Aorta (tissue), 5 donors: ENCODE measurements around the gene CCDC144A. TPM values are rescaled to one million over a fixed set of nuclear protein-coding genes. Genes with fewer than 3 reads are reported as not detected.
"Not testable (repeated sequence)": the region's sequence is repeated elsewhere in the genome, so short reads cannot be mapped to it uniquely, and the experiment has no call there.

Experiments
- ATAC-seq: fragments of 200-7000 bp; cut with Tn5 transposase; one replicate; pipeline ENCODE4 v1.9.1; 2022; ENCODE audit warnings: moderate library complexity; ENCODE audit not compliant: low FRiP score
- DNase-seq, 2 donors: peaks; one replicate each; pipeline ENCODE4 v3.0.0-alpha.2; 2020
- H3K27ac ChIP-seq, 2 donors: one replicate each; pipeline ENCODE4 v1.5.1; 2013; ENCODE audit warnings: low read length in 2 of 2, mild to moderate bottlenecking in 2 of 2, moderate library complexity in 2 of 2, control low read depth in 1 of 2, inconsistent platforms in 1 of 2, low read depth in 1 of 2
- H3K27me3 ChIP-seq, 2 donors: one replicate each; pipeline ENCODE4 v1.6.1; 2013; ENCODE audit warnings: control low read depth in 1 of 2, low read length in 1 of 2, mild to moderate bottlenecking in 1 of 2, moderate library complexity in 1 of 2; ENCODE audit not compliant: insufficient read depth in 2 of 2, control insufficient read depth in 1 of 2
- H3K36me3 ChIP-seq, 2 donors: one replicate each; pipeline ENCODE4 v1.6.1; 2013; ENCODE audit warnings: control low read depth in 1 of 2, low read length in 1 of 2, mild to moderate bottlenecking in 1 of 2; ENCODE audit not compliant: insufficient read depth in 2 of 2, control insufficient read depth in 1 of 2
- H3K4me1 ChIP-seq, 2 donors: one replicate each; pipeline ENCODE4 v1.6.1; 2013; ENCODE audit warnings: low read length in 2 of 2, control low read depth in 1 of 2, mild to moderate bottlenecking in 1 of 2, moderate library complexity in 1 of 2; ENCODE audit not compliant: insufficient read depth in 2 of 2, control insufficient read depth in 1 of 2
- H3K4me3 ChIP-seq, 2 donors: one replicate each; pipeline ENCODE4 v1.5.1; 2013; ENCODE audit warnings: low read length in 2 of 2, control low read depth in 1 of 2, mild to moderate bottlenecking in 1 of 2
- H3K9me3 ChIP-seq: one replicate; pipeline ENCODE4 v1.6.1; 2013; ENCODE audit warnings: mild to moderate bottlenecking, low read length; ENCODE audit not compliant: control insufficient read depth
- WGBS, 2 donors: extraction: QIAGEN DNeasy Blood & Tissue Kit; methylation state at CpG; one replicate each; pipeline ENCODE4 v1.1.7; 2013; 5-methylcytosine and 5-hydroxymethylcytosine counted together
- intact Hi-C, 2 donors: fragments of 100-400 bp; cut with DNase I; formaldehyde crosslinking; loops; one replicate each; pipeline versions ENCODE4 v1.14.2 to v1.15.0; 2022
- polyA plus RNA-seq, 2 donors: library from polyadenylated mRNA; stranded (reverse); fragments of 200-250 nt; gene quantifications; one replicate each; pipeline ENCODE4 v1.2.3, GENCODE V29; 2013
- total RNA-seq, 2 donors: library from RNA; stranded (reverse); fragmentation: NEBNext Ultra II Directional; extraction: Animal tissue kit (Norgen Biotek cat#: 25700); gene quantifications; one replicate each; pipeline ENCODE4 v1.2.1, GENCODE V29; 2021
- donor health status: healthy with polysubstance abuse.
- donor health status: Bipolar disorder and iron deficiency.
- donor health status: DM: no; HTN: no; CAD: no.
- donor health status: DM: no; HTN: no; CAD: no.
- donor health status: DM: yes; HTN: yes; CAD: no.

The CCDC144A gene
- total and polyA plus RNA-seq, 4 donors: 2.5 to 18.6 (median 3.2) TPM; not detected in 1

DNA sequence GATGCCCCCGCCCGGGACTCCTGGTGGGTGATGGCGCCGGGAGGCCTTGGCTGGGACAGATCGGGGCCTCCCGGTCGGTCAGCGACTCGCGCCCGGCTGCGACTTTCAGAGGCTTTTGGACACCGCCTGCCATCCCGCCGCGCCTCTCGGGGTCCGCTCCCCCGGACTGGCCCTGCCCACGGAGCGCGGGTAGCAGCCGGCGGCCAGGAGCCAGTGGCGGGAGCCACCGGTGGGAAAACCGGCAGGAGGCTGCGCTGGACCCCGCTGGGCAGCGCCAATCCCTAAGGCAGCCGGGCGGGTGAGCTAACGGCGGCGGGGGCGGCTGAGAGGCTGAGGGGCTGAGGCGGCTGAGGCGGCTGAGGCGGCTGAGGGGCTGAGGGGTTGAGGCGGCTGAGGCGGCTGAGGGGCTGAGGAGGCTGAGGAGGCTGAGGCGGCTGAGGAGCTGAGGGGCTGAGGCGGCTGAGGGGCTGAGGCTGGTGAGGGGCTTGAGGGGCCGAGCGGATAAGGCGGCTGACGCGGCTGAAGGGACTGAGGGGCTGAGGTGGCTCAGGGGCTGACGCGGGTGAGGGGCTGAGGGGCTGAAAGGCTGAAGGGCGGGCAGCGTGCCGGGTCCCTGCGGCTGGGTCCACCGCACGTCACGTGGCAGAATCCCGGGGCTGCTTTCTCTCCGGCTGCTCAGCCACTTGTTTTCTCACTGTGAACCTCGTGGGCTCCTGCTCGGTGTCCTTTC, 23.0 kb upstream of the CCDC144A start:
- peak; percentile 66 for ATAC-seq
- intact Hi-C loops, H3K27ac ChIP-seq, H3K4me1 ChIP-seq, H3K27me3 ChIP-seq, H3K36me3 ChIP-seq, H3K9me3 ChIP-seq: not testable (repeated sequence)
- peak overlapping the region in 1 of 2 donors; percentile 4 for H3K4me3 ChIP-seq
- 0 to 2% methylated on average over 49 to 61 of the region's 61 CpGs for WGBS, 2 donors
- peak in 1 of 2 donors; percentile 78 for DNase-seq

DNA sequence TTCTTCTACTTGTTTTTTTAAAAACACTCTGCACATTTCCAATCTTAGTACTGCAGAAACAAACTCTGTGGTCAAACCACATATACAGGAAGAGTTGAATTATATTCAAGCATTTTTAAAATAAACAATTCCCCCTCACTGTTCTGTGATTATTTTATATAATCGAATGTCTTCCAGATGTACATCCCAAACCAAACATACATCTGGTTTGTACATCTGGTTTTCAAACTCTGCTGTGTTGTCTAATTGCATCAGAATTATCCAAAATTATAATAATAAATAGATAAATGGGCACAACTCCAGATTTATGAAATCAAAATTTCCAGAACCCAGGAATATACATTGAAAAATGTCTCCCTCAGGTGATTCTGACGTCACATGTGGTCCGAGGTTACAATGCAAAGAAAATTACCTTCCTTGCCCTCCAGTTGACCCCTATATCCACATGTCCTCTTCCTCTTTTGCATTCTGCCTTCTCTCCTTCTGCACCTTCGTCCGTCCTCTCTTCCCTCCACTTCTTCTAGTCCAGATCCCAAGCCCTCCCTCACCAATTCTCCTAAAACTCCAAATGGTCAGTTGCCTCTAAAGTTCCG, 13.3 kb upstream of the CCDC144A start:
- DNase-seq (no peak), ATAC-seq (no peak)
- H3K9me3 ChIP-seq: no peaks in the 10 kb centered on the region
- H3K4me3 ChIP-seq: no peak overlapping the region
- WGBS, 2 donors: 84 to 85% methylated on average over 6 of the region's 6 CpGs
- no peaks in the 10 kb centered on the region for H3K36me3 ChIP-seq
- intact Hi-C loops: no loop called here
- H3K4me1 ChIP-seq: no peaks in the 10 kb centered on the region
- H3K27ac ChIP-seq: no peak overlapping the region
- H3K27me3 ChIP-seq: no peaks in the 10 kb centered on the region

DNA sequence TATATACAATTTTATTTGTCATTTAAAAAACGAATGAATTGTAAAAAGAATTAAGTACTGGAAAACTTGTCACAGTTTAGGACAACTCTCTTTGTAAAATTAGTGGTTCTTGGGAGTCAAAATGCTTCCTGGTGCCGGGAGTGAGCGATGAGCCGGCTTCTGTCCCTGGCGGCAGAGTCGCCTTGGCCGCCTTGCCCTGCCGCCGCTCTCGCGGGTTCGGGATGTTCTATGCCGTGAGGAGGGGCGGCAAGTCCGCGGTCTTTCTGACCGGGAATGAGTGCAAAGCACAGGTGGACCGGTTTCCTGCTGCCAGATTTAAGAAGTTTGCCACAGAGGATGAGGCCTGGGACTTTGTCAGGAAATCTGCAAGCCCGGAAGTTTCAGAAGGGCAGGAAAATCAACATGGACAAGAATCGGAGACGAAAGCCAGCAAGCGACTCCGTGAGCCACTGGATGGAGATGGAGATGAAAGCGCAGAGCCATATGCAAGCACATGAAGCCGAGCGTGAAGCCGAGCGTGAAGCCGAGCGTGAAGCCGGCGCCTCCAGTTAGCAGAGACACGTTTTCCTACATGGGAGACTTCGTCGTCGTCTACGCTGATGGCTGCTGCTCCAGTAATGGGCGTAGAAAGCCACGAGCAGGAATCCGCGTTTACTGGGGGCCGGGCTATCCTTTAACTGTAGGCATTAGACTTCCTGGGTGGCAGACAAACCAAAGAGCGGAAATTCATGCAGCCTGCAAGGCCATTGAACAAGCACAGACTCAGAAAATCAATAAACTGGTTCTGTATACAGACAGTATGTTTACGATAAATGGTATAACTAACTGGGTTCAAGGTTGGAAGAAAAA, 6.5 kb upstream of the CCDC144A start:
- H3K9me3 ChIP-seq, H3K27ac ChIP-seq, intact Hi-C loops, DNase-seq, H3K4me1 ChIP-seq, H3K27me3 ChIP-seq, H3K36me3 ChIP-seq, H3K4me3 ChIP-seq: not testable (repeated sequence)
- 29 to 34% methylated on average over 44 of the region's 44 CpGs for WGBS, 2 donors
- ATAC-seq: peak; percentile 29

DNA sequence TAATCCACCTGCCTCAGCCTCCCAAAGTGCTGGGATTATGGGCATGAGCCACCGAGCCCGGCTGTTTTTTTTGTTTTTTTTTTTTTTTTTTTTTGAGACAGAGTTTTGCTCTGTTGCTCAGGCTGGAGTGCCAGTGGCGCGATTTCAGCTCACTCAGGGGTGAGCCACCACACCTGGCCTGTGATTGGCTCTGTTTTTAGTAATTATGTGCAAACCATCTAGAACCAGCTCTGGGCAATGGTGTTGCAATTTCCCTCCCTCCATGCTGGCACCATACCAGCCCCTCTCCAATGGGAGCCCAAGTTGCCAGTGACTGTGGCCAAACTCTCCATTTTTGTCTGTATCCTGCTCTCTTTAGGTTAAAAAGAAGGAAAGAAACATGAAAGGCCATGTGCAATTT, 4.0 kb upstream of the CCDC144A start:
- intact Hi-C loops, H3K27me3 ChIP-seq, DNase-seq, H3K36me3 ChIP-seq, ATAC-seq, H3K4me3 ChIP-seq, H3K27ac ChIP-seq, H3K4me1 ChIP-seq, H3K9me3 ChIP-seq: not testable (repeated sequence)
- 92 to 96% methylated on average over 4 of the region's 4 CpGs for WGBS, 2 donors

DNA sequence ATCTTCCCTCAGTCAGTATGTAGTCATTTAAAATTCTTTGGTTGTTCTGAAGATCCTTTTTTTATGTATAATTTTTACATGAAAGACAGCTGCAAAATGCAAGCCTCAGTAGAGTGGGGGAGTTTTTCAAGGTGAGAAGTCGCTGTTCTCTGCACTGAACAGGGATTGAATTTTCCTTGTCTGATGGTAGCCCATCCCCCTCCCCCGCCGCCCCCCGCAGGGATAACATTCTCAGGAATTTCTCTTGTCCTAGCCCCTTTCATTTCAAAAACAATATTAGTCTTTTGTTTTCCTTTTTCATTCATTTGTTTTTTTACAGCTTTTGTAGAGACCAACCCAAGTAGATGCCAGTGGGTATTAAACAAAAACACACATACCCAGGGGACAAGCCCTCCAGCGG, 2.9 kb upstream of the CCDC144A start:
- H3K4me1 ChIP-seq, H3K27me3 ChIP-seq, H3K27ac ChIP-seq, intact Hi-C loops, DNase-seq, H3K4me3 ChIP-seq, H3K36me3 ChIP-seq, H3K9me3 ChIP-seq, ATAC-seq: not testable (repeated sequence)
- WGBS, 2 donors: 44 to 56% methylated on average over 5 of the region's 5 CpGs

DNA sequence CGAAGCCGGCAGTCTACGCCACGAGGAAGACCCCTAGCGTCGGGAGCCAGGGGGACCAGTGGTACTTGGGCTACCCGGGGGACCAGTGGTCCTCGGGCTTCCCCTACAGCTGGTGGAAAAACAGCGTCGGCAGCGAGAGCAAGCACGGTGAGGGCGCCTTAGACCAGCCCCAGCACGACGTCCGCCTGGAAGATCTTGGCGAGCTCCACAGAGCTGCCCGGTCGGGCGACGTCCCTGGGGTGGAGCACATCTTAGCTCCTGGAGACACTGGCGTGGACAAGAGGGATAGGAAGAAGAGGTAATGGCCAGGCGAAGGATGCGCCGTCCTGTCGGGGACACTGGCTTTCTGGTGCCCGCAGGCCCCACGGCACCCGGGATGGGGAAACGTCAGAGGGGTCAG, 406 bp downstream of the CCDC144A start:
- H3K9me3 ChIP-seq, H3K27me3 ChIP-seq, H3K27ac ChIP-seq, H3K36me3 ChIP-seq, DNase-seq, H3K4me3 ChIP-seq, intact Hi-C loops, H3K4me1 ChIP-seq: not testable (repeated sequence)
- peak; percentile 67 for ATAC-seq
- 65 to 92% methylated on average over 17 to 30 of the region's 30 CpGs for WGBS, 2 donors

DNA sequence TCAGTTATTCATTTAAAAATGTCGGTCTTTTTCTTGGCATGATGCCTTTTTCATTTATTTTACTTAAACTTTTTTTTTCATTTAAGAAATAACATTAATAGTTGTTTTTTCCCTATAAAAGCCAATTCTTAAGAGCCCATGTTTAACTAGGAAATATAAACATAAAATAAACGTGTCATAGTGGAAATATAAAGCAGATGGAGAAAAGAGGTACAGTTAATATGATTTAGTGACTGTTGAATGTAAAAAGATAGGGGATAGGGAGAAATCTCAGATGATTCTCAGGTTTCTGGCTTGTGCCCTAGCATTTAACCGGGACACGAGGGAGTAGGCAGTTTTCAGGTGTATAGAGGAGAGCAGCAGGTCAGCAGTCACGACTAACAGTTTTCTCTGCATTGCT, 7.6 kb downstream of the CCDC144A start:
- WGBS, 2 donors: 36 to 47% methylated on average over 5 of the region's 5 CpGs
- H3K4me1 ChIP-seq, H3K36me3 ChIP-seq, H3K27ac ChIP-seq, H3K9me3 ChIP-seq, H3K4me3 ChIP-seq, DNase-seq, intact Hi-C loops, ATAC-seq, H3K27me3 ChIP-seq: not testable (repeated sequence)

DNA sequence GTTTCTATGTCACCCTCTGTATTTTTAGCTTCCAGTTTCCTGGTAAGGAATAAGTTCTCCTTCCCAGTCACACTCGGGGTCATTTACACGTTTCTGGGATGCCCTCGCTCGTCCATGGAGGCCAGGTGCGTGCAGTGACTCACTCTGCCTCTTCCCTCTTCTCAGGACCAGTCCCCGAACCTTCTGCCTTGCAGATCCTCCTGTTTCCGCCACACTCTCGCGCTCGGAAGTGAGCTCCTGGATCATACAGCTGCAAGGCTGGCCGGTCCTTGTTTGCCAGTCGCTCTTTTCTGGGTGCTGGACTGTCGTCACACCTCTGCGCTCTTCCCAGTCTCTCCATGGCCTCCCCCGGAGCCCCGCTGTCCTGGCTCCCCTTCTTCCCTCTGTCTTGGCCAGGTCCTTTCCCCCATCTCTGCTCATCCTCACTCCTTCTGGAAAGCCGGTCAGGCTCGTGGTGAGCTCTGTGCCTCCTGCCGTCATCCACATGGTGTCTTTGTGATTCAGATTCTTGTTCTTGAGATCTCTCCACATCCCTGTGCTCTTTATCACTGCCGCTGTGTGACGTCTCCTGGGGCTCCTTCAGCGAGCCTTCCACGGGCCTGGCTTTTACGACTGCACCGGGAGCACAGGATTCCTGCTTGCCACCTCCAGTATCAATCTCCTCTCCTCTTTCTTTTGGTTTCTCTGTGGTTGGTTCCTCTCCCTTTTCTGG, 55.6 kb downstream of the CCDC144A start:
- H3K4me3 ChIP-seq, DNase-seq, H3K4me1 ChIP-seq, intact Hi-C loops, H3K27me3 ChIP-seq, H3K36me3 ChIP-seq, H3K9me3 ChIP-seq, H3K27ac ChIP-seq: not testable (repeated sequence)
- peak; percentile 15 for ATAC-seq
- WGBS, 2 donors: 6 to 25% methylated on average over 20 to 23 of the region's 25 CpGs
